H9 (cell line): ENCODE results near the gene PDE1C. TPM values are rescaled to one million over a fixed set of nuclear protein-coding genes. Genes with fewer than 3 reads are reported as not detected.

ENCODE experiments used
- DNase-seq: peaks from one replicate; pipeline ENCODE4 v3.0.0-alpha.2; 2017
- H2AFZ ChIP-seq: one replicate; pipeline ENCODE4 v1.6.1; 2013; ENCODE audit warnings: mild to moderate bottlenecking, low read length, control low read depth, moderate library complexity
- H2AK5ac ChIP-seq: 2 replicates; pipeline ENCODE4 v1.6.1; 2013; ENCODE audit warnings: low read length, control low read depth, mixed read lengths; ENCODE audit not compliant: insufficient read length
- H2BK120ac ChIP-seq: one replicate; pipeline ENCODE4 v1.6.1; 2013; ENCODE audit warnings: low read depth, mild to moderate bottlenecking, low read length, control low read depth, inconsistent platforms; ENCODE audit not compliant: poor library complexity, severe bottlenecking
- H2BK12ac ChIP-seq: 2 replicates; pipeline ENCODE4 v1.6.1; 2013; ENCODE audit warnings: low read length, control low read depth, mixed read lengths, low read depth; ENCODE audit not compliant: insufficient read length
- H2BK15ac ChIP-seq: 2 replicates; pipeline ENCODE4 v1.6.1; 2013; ENCODE audit warnings: low read depth, low read length, control low read depth
- H2BK20ac ChIP-seq: one replicate; pipeline ENCODE4 v1.6.1; 2013; ENCODE audit warnings: low read depth, mild to moderate bottlenecking, low read length, control low read depth, inconsistent platforms; ENCODE audit not compliant: poor library complexity, severe bottlenecking
- H2BK5ac ChIP-seq: 2 replicates; pipeline ENCODE4 v1.6.1; 2013; ENCODE audit warnings: low read length, control low read depth, mixed read lengths; ENCODE audit not compliant: insufficient read length
- H3K14ac ChIP-seq: 2 replicates; pipeline ENCODE4 v1.6.1; 2013; ENCODE audit warnings: low read length, control low read depth; ENCODE audit not compliant: insufficient read depth
- H3K18ac ChIP-seq: 2 replicates; pipeline ENCODE4 v1.6.1; 2013; ENCODE audit warnings: low read depth, mild to moderate bottlenecking, mixed read lengths, low read length, control low read depth; ENCODE audit not compliant: insufficient read length
- H3K23ac ChIP-seq: 2 replicates; pipeline ENCODE4 v1.6.1; 2013; ENCODE audit warnings: low read length, control low read depth, mixed read lengths, low read depth; ENCODE audit not compliant: insufficient read length
- H3K23me2 ChIP-seq: 2 replicates; pipeline ENCODE4 v1.6.1; 2013; ENCODE audit warnings: low read depth, mild to moderate bottlenecking, mixed read lengths, low read length, control low read depth; ENCODE audit not compliant: insufficient read length, poor library complexity, severe bottlenecking
- H3K27ac ChIP-seq: 2 replicates; pipeline ENCODE4 v1.5.1; 2013; ENCODE audit warnings: low read length, control low read depth, mixed read lengths, low read depth; ENCODE audit not compliant: insufficient read length
- H3K27me3 ChIP-seq: 2 replicates; pipeline ENCODE4 v1.6.1; 2013; ENCODE audit warnings: low read length, control low read depth, inconsistent platforms; ENCODE audit not compliant: insufficient read depth
- H3K4ac ChIP-seq: 2 replicates; pipeline ENCODE4 v1.6.1; 2013; ENCODE audit warnings: low read depth, mild to moderate bottlenecking, control low read depth, inconsistent platforms, low read length, moderate library complexity
- H3K4me1 ChIP-seq: 2 replicates; pipeline ENCODE4 v1.6.1; 2013; ENCODE audit warnings: low read length, control low read depth, inconsistent platforms; ENCODE audit not compliant: insufficient read depth
- H3K4me2 ChIP-seq: 2 replicates; pipeline ENCODE4 v1.6.1; 2013; ENCODE audit warnings: low read length, control low read depth, mixed read lengths; ENCODE audit not compliant: insufficient read length, insufficient read depth
- H3K56ac ChIP-seq: 2 replicates; pipeline ENCODE4 v1.6.1; 2013; ENCODE audit warnings: low read depth, mild to moderate bottlenecking, mixed read lengths, low read length, control low read depth; ENCODE audit not compliant: insufficient read length
- H3K79me1 ChIP-seq: 2 replicates; pipeline ENCODE4 v1.6.1; 2013; ENCODE audit warnings: low read depth, mild to moderate bottlenecking, moderate library complexity, low read length, control low read depth, inconsistent platforms; ENCODE audit not compliant: insufficient read depth, poor library complexity, severe bottlenecking
- H3K79me2 ChIP-seq: 2 replicates; pipeline ENCODE4 v1.6.1; 2013; ENCODE audit warnings: low read length, control low read depth, inconsistent platforms; ENCODE audit not compliant: insufficient read depth
- H3K9ac ChIP-seq: 2 replicates; pipeline ENCODE4 v1.6.1; 2013; ENCODE audit warnings: low read length, control low read depth, mixed read lengths; ENCODE audit not compliant: insufficient read length; ENCODE audit errors: extremely low read depth
- H3K9me3 ChIP-seq: one replicate; pipeline ENCODE4 v1.6.1; 2013; ENCODE audit warnings: low read depth, low read length, inconsistent platforms; ENCODE audit not compliant: control insufficient read depth
- H3T11ph ChIP-seq: one replicate; pipeline ENCODE4 v1.6.1; 2013; ENCODE audit warnings: mild to moderate bottlenecking, low read length, control low read depth, inconsistent platforms
- H4K20me1 ChIP-seq: one replicate; pipeline ENCODE4 v1.6.1; 2013; ENCODE audit not compliant: control insufficient read depth, insufficient read length, insufficient read depth
- H4K5ac ChIP-seq: 2 replicates; pipeline ENCODE4 v1.6.1; 2013; ENCODE audit warnings: low read depth, mild to moderate bottlenecking, mixed read lengths, low read length, control low read depth; ENCODE audit not compliant: insufficient read length
- H4K8ac ChIP-seq: replicated peaks from 2 replicates; pipeline ENCODE4 v1.6.1; 2013; ENCODE audit warnings: low read length, control low read depth, mixed read lengths, low read depth; ENCODE audit not compliant: insufficient read length
- H4K91ac ChIP-seq: 2 replicates; pipeline ENCODE4 v1.6.1; 2013; ENCODE audit warnings: low read depth, mild to moderate bottlenecking, moderate library complexity, mixed read lengths, low read length, control low read depth; ENCODE audit not compliant: insufficient read length
- H3K27ac Mint-ChIP-seq, 3 experiments: 2 replicates in 2 of 3; 3 replicates in 1 of 3; pipeline ENCODE4 v1.8.0; 2020 to 2021; ENCODE audit warnings: mixed read lengths in 3 of 3, mild to moderate bottlenecking in 1 of 3, moderate library complexity in 1 of 3
- H3K27me3 Mint-ChIP-seq: 2 replicates; pipeline ENCODE4 v1.8.0; 2021; ENCODE audit warnings: low read depth, mild to moderate bottlenecking, moderate library complexity, mixed read lengths
- H3K36me3 Mint-ChIP-seq, 3 experiments: 2 replicates in 2 of 3; 3 replicates in 1 of 3; pipeline ENCODE4 v1.8.0; 2020 to 2021; ENCODE audit warnings: low read depth in 3 of 3, mixed read lengths in 3 of 3; ENCODE audit not compliant: insufficient read depth in 1 of 3
- H3K4me1 Mint-ChIP-seq, 2 experiments: 2 replicates each; pipeline ENCODE4 v1.8.0; 2020; ENCODE audit warnings: mixed read lengths in 2 of 2
- H3K4me3 Mint-ChIP-seq, 2 experiments: 2 replicates in 1 of 2; 3 replicates in 1 of 2; pipeline ENCODE4 v1.8.0; 2020 to 2021; ENCODE audit warnings: mild to moderate bottlenecking in 2 of 2, mixed read lengths in 2 of 2, moderate library complexity in 1 of 2
- H3K9me3 Mint-ChIP-seq, 2 experiments: 2 replicates in 1 of 2; 3 replicates in 1 of 2; pipeline ENCODE4 v1.8.0; 2020; ENCODE audit warnings: mild to moderate bottlenecking in 2 of 2, mixed read lengths in 2 of 2, moderate library complexity in 1 of 2
- WGBS: extraction: QIAGEN DNeasy Blood & Tissue Kit; methylation state at CpG from one replicate; pipeline ENCODE4 v1.1.7; 2013; ENCODE audit warnings: missing lambda C conversion rate, low lambda C conversion rate, mixed read lengths; ENCODE audit not compliant: insufficient read length; ENCODE audit errors: extremely low coverage; 5-methylcytosine and 5-hydroxymethylcytosine counted together
- total RNA-seq: library from RNA; stranded (reverse); gene quantifications from 2 replicates; pipeline ENCODE4 v1.2.1, GENCODE V29; 2021
- TF ChIP-seq, protein P1 (sequence below): fragments of 200-600 bp; sonication (generic); conservative IDR thresholded peaks from 3 replicates; pipeline ENCODE4 v1.8.0; 2021; ENCODE audit warnings: antibody characterized with exemption, mild to moderate bottlenecking

Gene PDE1C
- total RNA-seq, 1 experiment from 2014 or later, result 0.17 TPM

DNA sequence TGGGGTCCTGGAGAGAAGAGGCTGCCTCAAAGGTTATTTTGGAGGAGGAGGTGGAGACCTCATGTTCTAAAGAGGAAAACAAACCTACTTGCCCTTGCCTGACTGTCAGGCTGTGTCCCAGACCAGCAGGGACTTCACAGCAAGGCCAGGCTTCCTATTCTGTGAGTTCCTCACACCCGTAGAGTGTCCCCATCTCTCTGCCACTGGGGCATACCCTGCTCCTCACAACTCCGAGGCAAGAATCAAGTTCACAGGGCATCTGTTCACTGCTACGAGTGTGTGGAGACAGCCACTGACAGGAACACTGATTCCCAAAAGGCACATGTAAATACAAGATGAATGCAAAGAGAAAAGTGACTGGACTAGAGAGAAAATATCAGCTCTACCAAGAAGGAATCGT, 38.0 kb downstream of the PDE1C start:
- no peak overlapping the region; a peak in 1 of 7 replicates for H3K27ac Mint-ChIP-seq
- Histone ChIP-seq H2BK12ac (no peak overlapping the region), H4K5ac (no peak overlapping the region), H3K4me1 (no peaks in the 10 kb centered on the region), H3K4me2 (no peak overlapping the region), H3K79me1 (no peaks in the 10 kb centered on the region), H3T11ph (no peak overlapping the region), H3K4ac (no peak overlapping the region), H3K27ac (no peak overlapping the region), H3K14ac (no peak overlapping the region), H3K9ac (no peak overlapping the region), H2BK120ac (no peak overlapping the region), H2AK5ac (no peak overlapping the region), H3K18ac (no peak overlapping the region), H3K23ac (no peak overlapping the region), H2BK20ac (no peak overlapping the region), H2AFZ (no peak overlapping the region), H4K20me1 (no peaks in the 10 kb centered on the region), H2BK5ac (no peak overlapping the region), H2BK15ac (no peak overlapping the region), H3K27me3 (no peaks in the 10 kb centered on the region), H4K91ac (no peak overlapping the region), H3K23me2 (no peaks in the 10 kb centered on the region), H3K56ac (no peak overlapping the region), H4K8ac (no peak overlapping the region), H3K9me3 (no peaks in the 10 kb centered on the region), H3K79me2 (no peaks in the 10 kb centered on the region)
- H3K4me3 Mint-ChIP-seq, result no peak overlapping the region
- peaks cover 0 to 11% (median 7%) of the 10 kb centered on the region in 3 experiments; a peak in 5 of 7 replicates for H3K36me3 Mint-ChIP-seq
- H3K27me3 Mint-ChIP-seq, result peaks cover 6% of the 10 kb centered on the region; the same call in 1 of the 2 replicates
- H3K9me3 Mint-ChIP-seq, result peaks cover 8 to 10% of the 10 kb centered on the region in 2 experiments
- peaks cover 0 to 4% of the 10 kb centered on the region in 2 experiments; a peak in 2 of 4 replicates for H3K4me1 Mint-ChIP-seq
- TF ChIP-seq, protein P1, sequence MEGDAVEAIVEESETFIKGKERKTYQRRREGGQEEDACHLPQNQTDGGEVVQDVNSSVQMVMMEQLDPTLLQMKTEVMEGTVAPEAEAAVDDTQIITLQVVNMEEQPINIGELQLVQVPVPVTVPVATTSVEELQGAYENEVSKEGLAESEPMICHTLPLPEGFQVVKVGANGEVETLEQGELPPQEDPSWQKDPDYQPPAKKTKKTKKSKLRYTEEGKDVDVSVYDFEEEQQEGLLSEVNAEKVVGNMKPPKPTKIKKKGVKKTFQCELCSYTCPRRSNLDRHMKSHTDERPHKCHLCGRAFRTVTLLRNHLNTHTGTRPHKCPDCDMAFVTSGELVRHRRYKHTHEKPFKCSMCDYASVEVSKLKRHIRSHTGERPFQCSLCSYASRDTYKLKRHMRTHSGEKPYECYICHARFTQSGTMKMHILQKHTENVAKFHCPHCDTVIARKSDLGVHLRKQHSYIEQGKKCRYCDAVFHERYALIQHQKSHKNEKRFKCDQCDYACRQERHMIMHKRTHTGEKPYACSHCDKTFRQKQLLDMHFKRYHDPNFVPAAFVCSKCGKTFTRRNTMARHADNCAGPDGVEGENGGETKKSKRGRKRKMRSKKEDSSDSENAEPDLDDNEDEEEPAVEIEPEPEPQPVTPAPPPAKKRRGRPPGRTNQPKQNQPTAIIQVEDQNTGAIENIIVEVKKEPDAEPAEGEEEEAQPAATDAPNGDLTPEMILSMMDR, result no peak
- no CpG with 5 or more reads among the region's 4 CpGs for WGBS
- DNase-seq, result no peak
